COLO668 (cell line): ENCODE measurements around the gene ZNF174.
A peak's percentile ranks its signal among the peaks of the same experiment; 100 is the strongest.

Source experiments
- DNase-seq: peaks from one replicate; lab custom pipeline; 2025; ENCODE audit not compliant: unreplicated experiment; lab: John Stamatoyannopoulos, UW

ZNF174 gene

GRCh38 chr16:3443108-3444031, 42.4 kb downstream of the ZNF174 start, which contains the start of the genes NAA60 and ZNF597:
Gene NAA60 (plus strand): TSS chr16:3443680. CDS start chr16:3476228, 32,548 bp downstream.
Gene ZNF597 (minus strand): TSS chr16:3443504. CDS start chr16:3443153, 351 bp downstream.
- peak; percentile 70 for DNase-seq

DNA sequence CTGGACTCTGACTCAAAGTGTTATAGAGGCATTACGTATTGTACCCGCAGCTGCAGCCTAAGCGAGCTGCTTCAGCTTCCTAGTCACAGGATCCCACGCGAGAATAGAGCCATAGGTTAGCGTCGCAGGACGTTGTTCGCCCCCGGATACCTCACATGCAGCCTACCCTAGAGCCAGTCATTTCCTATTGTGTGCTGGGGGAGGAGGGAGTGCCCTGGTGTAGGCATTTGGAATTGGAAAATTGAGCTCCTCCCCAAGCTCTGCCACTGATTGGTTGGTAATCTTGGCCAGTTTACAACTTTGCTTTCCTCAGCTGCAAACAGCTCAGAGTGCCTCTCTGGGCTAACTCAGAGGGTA, 43.0 kb downstream of the ZNF174 start:
- no peak for DNase-seq

DNA sequence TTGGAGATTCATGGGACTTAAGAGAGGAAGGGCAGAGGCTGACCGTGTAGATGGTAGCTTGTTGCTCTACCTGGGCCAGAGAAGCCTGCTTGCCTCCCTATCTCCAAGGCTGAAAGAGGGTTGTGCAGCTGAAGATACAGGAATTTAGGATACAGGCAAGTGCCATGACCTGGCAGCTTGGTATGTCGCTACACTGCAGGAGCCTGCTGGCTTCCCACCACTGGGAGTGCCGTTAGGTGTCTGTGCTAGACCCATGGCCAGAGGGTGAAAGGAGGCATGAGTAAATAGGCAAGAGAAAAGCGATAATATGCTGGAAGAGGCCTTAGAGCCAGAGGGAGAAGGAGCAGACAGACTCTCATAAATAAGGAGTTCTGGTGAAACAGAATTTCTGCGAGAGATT, 53.1 kb downstream of the ZNF174 start:
- no peak for DNase-seq

DNA sequence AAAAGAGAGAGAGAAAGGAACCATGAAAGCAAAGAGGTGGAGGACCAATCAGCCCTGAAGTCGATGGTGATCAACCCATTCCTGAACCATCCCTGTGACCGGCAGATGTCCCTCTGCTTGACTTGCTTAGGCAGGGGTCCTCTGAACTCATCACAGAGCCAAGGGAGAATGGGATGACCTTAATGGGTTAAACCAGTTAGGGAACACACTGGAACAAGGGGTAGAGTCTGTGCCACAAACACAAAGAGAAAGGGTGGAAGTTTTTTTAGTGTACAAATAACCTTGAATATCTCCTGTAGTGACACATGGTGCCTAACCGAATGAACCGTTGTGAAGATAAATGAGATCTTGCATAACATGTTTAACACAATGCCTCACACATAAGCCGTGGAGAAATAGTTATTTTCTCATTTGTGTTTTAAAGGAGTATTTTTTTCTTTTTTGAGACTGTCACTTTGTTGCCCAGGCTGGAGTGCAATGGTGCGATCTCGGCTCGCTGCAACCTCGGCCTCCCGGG, 53.7 kb downstream of the ZNF174 start:
- DNase-seq, result no peak

GRCh38 chr16:3457434-3458252, 56.6 kb downstream of the ZNF174 start:
- DNase-seq, result peak; percentile 96

- peak; percentile 34 for DNase-seq
Measured at GRCh38 chr16:3458278-3458851, 57.4 kb downstream of the ZNF174 start.

DNA sequence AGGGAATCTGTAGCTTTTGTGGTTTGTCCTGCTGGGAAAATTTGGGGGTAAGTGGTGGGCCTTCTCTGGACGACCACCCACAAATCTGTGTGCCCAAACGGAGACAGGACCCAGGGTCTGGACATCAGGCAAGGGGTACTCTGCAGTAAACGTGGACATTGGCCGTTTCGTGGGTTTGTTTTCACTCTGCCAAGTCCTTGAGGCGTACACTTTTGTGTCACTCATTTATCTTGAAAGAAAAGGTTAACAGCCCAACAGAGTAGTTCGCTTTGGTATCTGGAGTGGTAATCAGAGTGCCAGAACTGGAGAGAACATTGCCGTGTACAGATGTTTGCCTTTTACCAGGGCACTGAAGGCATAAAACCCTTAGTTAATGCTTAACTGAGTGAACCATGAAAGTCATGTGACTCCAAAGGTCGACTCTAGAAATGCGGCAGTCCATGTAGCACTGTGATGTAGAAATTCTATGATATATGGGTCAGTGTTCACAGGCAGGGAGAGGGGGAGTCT, 57.9 kb downstream of the ZNF174 start:
- peak; percentile 32 for DNase-seq
